Measurements from ENCODE around the gene RTL10. TPM values are rescaled to one million over a fixed set of nuclear protein-coding genes. Genes with fewer than 3 reads are reported as not detected.

The RTL10 gene
- total and polyA plus RNA-seq, 2 of the 8 experiments (the other 6 are each of a cell fraction or from before 2014, with no cell fraction given): 11.5 to 18.8 TPM

DNA sequence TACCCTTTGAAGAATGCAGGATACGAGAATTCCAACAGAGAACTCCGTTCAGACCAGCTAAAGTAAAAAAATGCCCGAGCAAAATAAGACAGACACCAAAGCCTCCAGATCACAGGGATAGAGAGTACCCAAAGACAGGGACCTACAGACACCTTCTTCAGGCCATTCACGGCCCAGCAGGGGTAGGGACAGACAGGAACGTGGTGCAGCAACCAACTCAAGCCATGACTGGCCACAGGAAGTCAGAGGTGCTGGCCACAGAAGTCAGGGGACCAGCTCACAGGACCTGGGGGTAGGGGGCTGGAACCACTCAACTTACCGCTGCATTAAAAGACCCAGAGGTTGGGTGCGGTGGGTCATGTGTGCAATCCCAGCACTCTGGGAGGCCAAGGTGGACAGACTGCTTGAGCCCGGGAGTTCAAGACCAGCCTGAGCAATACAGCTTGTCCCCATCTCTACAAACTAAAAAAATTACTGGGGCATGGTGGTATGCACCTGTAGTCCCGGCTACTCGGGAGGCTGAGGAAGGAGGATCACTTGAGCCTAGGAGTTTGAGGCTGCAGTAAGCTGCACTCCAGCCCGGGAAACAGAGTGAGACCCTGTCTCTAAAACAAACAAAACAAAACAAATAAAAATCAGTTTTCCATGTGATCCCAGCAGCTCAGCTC is 47.0 kb upstream of the RTL10 start (continued):
- TF ChIP-seq CTBP2 (IDR thresholded peaks at IDR 0.05; ENCODE audit: borderline replicate concordance, insufficient read depth, insufficient read length, low read length) (no peak), JUND (IDR thresholded peaks at IDR 0.05; ENCODE audit: low read length) (no peak), CHD1 (IDR thresholded peaks at IDR 0.05; ENCODE audit: low read depth, low read length) (no peak), USF2 (IDR thresholded peaks at IDR 0.05; ENCODE audit: low read length) (no peak), TBP (IDR thresholded peaks at IDR 0.05; ENCODE audit: low read depth, low read length) (no peak), EZH2 (IDR thresholded peaks at IDR 0.05; ENCODE audit: low read depth, low read length, severe bottlenecking) (no peak)
